Erythroblast (primary cell): ENCODE results near the gene MOCOS.

Source experiments
- DNase-seq, 2 experiments: peaks; one replicate each; lab custom pipeline; 2025; lab: John Stamatoyannopoulos, UW
- GATA1 ChIP-seq: IDR thresholded peaks from 2 replicates; pipeline ENCODE4 v1.6.1; 2011; ENCODE audit warnings: low read depth, mild to moderate bottlenecking, control low read depth, low read length, moderate library complexity
- POLR2A ChIP-seq: IDR thresholded peaks from 2 replicates; pipeline ENCODE4 v1.6.1; 2011; ENCODE audit warnings: mild to moderate bottlenecking, low read length

Gene MOCOS

GRCh38 chr18:36185157-36185556 lies 2.1 kb upstream of the MOCOS start:
- no peak for DNase-seq
- TF ChIP-seq GATA1: no peak
- no peak for TF ChIP-seq POLR2A

GRCh38 chr18:36185901-36186460 lies 1.3 kb upstream of the MOCOS start:
- no peak for TF ChIP-seq GATA1
- no peak for TF ChIP-seq POLR2A
- no peak for DNase-seq

GRCh38 chr18:36186461-36187192 lies 670 bp upstream of the MOCOS start:
- peak; percentile 32 to 53 for DNase-seq
- no peak for TF ChIP-seq GATA1
- no peak for TF ChIP-seq POLR2A

GRCh38 chr18:36187826-36188721 lies 777 bp downstream of the MOCOS start:
- peak; percentile 67 to 84 for DNase-seq
- TF ChIP-seq GATA1 (no peak), POLR2A (no peak)

GRCh38 chr18:36188916-36189315 lies 1.6 kb downstream of the MOCOS start:
- TF ChIP-seq GATA1: no peak
- TF ChIP-seq POLR2A: no peak
- DNase-seq: peak in 1 of 2 experiments; percentile 35

- no peak for TF ChIP-seq POLR2A
- no peak for TF ChIP-seq GATA1
- DNase-seq: no peak
These were observed 2.2 kb downstream of the MOCOS start for GRCh38 chr18:36189486-36189885.

- TF ChIP-seq POLR2A (no peak), GATA1 (no peak)
- DNase-seq: no peak
These were observed 4.0 kb downstream of the MOCOS start for GRCh38 chr18:36191286-36191685.

- DNase-seq: no peak
- TF ChIP-seq POLR2A (no peak), GATA1 (no peak)
These were observed 4.4 kb downstream of the MOCOS start for GRCh38 chr18:36191711-36192110.

GRCh38 chr18:36194600-36195315 lies 7.5 kb downstream of the MOCOS start:
- no peak for DNase-seq
- TF ChIP-seq GATA1: no peak
- TF ChIP-seq POLR2A: no peak

- TF ChIP-seq GATA1 (no peak), POLR2A (no peak)
- DNase-seq: no peak
These were observed 8.3 kb downstream of the MOCOS start for GRCh38 chr18:36195427-36196122.

GRCh38 chr18:36196238-36196995 lies 9.1 kb downstream of the MOCOS start:
- no peak for TF ChIP-seq GATA1
- TF ChIP-seq POLR2A: no peak
- DNase-seq: no peak

- no peak for DNase-seq
- TF ChIP-seq GATA1 (no peak), POLR2A (no peak)
These were observed 10.3 kb downstream of the MOCOS start for GRCh38 chr18:36197511-36198166.
